NCI-H2081 treated with DMSO at 0.1 percent for 48 hours (cell line): Measurements from ENCODE around the gene ANKRD27.
A peak's percentile ranks its signal among the peaks of the same experiment; 100 is the strongest.
"Not testable (repeated sequence)": the region's sequence is repeated elsewhere in the genome, so short reads cannot be mapped to it uniquely, and the experiment has no call there.

Source experiments
- DNase-seq: peaks from one replicate; lab custom pipeline; 2025; lab: John Stamatoyannopoulos, UW

The ANKRD27 gene

DNA sequence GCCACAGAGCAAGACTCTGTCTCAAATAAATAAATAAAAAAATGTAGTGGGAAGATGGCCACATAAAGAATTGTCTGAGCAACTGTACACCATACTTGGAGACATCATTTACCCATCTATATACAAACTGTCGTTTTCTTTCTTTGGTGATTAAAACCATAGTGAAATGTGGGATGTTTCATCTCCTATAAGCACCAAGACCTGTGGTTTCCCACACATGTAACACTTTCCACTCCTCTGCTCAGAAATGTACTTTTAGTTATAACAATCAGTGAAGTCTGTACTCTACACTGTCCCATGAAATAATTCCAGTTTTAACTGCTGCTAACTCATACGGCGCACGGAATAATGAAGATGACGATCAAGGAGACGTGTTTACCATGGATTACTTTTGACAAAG is 75.7 kb downstream of the ANKRD27 start:
- DNase-seq, result no peak

DNA sequence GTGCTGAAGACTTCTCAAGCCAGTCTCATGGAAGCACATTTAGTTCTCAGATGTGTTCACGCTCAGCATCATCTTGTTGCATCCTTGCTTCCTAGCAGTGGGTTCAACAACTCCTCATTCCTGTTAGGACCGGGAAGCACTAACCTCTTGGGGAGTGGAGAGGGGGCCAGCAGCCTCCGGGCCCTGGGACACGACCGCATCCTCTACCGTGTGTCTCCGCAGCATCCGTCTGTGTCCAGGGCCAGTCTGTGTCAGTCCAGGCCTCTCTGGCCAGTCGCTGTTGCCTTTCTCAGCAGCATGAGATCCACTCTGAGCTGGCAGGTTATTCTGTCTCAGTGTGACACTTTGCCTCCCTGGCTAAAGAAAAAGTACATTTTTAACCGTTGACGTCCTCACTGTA is 77.0 kb downstream of the ANKRD27 start:
- no peak for DNase-seq

DNA sequence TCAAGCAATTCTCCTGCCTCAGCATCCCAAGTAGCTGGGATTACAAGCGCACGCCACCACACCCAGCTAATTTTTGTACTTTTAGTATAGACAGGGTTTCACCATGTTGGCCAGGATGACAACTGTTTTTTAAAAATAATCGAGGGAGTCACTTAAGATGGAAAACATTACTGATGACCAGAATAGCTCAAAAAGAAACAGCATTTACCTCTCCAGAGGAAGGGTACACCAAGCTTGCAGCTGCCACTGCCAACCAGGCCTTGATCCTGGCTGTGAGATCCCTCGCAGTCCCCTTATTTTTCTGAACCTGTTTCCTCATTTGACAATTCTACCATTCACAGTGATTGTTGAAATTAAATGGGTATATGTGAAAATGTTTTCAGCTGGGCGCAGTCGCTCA is 79.5 kb downstream of the ANKRD27 start:
- no peak for DNase-seq

DNA sequence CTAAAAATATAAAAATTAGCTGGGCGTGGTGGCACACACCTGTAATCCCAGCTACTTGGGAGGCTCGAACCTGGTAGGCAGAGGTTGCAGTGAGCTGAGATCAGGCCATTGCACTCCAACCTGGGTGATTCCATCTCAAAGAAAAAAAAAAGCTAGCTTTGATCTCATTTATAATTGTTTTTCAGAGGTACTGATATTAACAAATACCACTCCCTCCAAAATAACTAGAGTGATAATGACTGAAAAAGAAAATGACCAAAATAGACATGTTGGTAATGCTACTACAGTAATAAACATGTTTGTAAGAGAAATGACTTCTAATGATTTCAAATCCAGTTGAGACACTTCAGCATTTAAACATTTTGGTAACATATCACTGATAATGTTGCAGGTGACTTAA is 81.0 kb downstream of the ANKRD27 start:
- no peak for DNase-seq

DNA sequence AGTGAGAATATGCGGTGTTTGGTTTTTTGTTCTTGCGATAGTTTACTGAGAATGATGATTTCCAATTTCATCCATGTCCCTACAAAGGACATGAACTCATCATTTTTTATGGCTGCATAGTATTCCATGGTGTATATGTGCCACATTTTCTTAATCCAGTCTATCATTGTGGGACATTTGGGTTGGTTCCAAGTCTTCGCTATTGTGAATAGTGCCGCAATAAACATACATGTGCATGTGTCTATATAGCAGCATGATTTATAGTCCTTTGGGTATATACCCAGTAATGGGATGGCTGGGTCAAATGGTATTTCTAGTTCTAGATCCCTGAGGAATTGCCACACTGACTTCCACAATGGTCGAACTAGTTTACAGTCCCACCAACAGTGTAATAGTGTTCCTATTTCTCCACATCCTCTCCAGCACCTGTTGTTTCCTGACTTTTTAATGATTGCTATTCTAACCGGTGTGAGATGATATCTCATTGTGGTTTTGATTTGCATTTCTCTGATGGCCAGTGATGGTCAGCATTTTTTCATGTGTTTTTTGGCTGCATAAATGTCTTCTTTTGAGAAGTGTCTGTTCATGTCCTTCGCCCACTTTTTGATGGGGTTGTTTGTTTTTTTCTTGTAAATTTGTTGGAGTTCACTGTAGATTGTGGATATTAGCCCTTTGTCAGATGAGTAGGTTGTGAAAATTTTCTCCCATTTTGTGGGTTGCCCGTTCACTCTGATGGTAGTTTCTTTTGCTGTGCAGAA is 87.1 kb downstream of the ANKRD27 start:
- DNase-seq, result not testable (repeated sequence)

DNA sequence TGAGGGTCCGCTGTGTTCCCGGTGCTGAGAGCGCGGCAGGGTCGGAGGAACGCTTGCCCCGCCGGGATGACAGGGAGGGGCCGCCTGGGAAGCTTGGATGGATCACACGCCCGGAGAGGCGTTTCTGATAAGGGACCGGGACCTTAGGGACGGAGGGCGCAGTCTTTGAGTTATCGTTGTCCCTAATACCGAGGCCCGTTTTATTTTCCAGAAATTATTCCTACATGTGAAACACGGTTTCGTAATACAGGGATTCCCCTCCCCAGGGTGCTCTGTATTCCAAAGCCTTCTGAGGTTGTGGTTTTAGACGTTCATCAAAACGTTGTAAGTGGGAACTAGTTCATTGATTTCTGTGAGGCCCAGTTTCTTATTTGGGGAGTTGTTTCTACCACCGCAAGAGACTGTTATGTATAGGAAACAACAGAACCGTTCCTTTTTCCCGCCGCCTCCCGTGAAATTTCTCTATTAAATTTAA is 93.2 kb downstream of the ANKRD27 start:
- no peak for DNase-seq

DNA sequence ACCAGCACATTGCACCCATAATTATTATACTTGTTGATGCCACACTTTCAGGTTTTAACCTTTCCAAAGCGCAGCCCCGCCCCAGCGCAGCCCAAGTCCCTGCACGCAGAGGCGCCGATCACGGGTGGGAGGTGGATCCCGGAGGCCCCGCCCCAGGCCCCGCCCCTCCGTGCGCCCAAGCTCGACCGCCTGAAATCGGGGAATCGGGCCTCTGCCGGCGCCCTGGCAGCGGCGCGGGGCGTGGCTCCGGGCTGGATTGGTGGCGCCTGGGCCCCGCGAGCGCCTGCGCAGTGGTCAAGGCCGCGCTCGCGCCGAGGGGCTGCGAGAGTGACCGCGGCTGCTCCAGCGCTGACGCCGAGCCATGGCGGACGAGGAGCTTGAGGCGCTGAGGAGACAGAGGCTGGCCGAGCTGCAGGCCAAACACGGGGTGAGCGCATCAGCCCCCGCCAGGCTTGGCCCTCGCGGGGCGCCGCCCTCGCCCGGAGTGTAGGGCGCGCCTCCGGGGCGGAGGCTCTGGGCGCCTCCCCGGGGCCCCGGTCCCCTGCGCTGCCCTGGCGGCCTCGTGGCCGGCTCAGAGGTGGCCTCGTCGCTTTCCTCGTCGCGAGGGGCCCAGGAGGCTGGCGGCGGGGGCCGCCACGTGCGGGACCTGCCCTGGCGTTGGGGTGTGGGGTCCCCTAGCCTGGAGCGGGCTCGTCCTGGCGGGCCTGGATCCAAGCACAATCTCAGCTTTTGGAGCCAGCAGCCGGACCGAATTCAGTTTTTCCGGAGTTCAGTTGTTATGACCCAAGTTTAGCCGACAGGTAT is 93.9 kb downstream of the ANKRD27 start, which contains the start of gene PDCD5:
PDCD5 (plus strand) TSS at position 290 of the 804 bp plus-strand sequence; CDS start at position 362, 72 bp downstream.
- peak; percentile 77 for DNase-seq

DNA sequence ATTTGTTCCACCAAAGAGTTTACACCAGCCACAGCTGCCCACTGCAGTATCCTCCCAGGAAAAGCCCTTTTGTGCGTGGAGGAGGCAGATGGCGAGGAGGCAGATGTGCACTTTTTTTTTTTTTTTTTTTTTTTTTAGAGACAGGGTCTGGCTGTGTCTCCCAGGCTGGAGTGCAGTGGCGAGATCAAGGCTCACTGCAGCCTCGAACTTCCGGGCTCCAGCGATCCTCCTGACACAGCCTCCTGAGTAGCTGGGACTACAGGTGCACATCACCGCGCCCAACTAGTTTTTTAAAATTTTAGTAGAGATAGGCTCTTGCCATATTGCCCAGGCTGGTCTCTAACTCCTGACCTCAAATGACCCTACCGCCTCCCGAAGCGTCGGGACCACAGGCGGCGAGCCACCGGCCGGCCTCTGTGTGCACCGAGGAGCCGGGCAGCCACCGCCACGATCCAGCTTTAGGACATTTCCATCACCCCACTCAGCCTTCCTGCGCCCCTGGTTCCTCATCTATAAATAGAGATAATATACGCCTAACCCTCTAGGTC is 94.6 kb downstream of the ANKRD27 start:
- no peak for DNase-seq

DNA sequence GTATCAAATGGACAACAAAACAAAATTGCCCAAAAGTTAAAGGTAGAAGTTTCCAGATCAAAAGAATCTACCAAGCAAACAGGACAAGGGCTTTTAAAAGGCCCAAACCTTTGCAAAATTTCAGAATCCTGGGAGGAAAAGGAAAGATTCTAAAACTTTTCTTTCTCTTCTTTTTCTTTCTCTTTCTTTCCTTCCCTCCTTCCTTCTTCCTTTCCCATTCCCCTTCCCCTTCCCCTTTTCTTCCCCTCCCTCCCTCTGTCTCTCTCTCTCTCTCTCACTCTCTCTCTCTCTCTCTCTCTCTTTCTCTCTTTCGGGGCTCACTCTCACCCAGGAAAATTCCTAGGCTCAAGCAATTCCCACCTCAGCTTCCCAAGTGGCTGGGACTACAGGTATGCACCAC is 98.2 kb downstream of the ANKRD27 start:
- DNase-seq, result no peak

DNA sequence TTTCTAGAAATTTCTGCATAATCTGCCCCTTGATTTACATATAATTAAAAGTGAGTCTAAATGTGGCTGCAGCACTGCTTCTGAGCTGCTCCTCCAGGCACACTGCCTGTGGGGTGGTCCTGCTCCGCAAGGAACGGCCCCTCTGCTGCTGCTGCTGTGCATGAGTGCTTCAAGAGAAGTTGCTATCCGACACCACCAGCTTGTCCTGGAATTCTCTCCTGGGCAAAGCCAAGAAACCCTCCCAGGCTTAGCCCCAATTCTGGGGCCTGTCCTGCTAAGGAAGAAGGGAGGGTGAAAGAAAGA is 101.5 kb downstream of the ANKRD27 start:
- no peak for DNase-seq

DNA sequence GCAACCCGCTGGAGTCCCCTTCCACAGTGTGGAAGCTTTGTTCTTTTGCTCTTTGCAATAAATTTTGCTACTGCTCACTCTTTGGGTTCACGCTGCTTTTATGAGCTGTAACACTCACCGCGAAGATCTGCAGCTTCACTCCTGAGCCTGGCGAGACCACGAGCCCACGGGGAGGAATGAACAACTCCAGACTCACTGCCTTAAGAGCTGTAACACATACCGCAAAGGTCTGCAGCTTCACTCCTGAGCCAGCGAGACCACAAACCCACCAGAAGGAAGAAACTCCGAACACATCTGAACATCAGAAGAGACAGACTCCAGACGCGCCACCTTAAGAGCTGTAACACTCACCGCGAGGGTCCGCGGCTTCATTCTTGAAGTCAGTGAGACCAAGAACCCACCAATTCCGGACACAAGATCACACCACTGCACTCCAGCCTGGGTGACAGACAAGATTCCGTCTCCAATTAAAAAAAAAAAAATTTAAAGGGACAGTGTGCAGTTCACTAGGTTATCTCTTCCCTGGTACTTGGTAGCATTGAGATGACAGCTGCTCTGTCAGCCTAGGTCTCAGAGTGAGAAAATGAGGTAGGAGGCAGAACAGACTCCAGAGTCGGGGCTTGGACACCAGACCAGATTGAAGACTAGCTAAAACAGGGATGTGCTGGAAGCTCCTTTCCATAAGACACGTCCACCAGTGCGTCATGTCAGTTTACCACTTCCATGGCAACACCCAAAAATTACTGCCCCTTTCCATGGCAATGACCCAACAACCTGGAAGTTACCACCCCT is 102.1 kb downstream of the ANKRD27 start:
- DNase-seq, result not testable (repeated sequence)

DNA sequence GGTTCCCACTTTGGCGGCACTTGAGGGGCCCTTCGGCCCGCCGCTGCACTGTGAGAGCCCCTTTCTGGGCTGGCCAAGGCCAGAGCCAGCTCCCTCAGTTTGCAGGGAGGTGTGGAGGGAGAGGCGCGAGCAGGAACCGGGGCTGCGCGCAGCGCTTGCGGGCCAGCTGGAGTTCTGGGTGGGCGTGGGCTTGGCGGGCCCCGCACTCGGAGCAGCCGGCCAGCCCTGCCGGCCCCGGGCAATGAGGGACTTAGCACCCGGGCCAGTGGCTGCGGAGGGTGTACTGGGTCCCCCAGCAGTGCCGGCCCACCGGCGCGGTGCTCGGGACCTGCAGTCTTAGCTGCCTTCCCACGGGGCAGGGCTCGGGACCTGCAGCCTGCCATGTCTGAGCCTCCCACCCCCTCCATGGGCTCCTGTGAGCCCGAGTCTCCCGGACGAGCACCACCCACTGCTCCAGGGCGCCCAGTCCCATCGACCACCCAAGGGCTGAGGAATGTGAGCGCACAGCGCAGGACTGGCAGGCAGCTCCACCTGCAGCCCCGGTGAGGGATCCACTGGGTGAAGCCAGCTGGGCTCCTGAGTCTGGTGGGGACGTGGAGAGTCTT is 103.4 kb downstream of the ANKRD27 start:
- DNase-seq, result not testable (repeated sequence)

DNA sequence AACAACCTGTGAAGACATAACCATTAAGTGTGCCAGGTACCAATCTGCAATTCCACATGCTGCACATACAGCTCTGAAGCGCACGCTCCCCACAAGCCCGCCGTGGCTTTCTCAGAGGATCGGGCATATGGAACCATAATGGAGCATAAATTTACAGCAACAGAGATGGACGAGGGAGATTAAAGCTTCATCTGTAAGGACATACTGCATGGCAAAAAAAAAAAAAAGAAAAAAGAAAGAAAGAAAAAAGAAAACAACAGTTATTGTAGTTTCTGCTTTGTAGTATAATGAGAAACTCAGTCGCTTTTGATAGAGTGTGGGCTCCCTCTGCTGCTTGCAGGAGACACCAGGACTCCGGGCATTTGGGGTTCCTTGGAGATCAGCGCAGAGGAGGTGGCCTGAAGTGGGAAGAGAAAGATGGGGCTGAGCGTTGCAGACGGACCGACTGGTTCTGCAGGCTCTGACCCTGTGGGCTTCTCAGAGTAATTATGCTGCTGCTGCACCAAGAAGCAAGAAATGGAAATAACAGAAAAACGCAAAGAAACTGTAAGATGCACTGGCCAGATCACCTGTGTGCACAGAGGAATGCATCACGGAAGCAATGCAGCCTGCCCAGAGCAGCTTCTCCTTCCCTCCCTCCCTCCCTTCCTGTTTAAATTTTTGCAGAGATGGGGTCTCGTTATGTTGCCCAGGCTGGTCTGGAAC is 104.7 kb downstream of the ANKRD27 start:
- DNase-seq, result no peak

DNA sequence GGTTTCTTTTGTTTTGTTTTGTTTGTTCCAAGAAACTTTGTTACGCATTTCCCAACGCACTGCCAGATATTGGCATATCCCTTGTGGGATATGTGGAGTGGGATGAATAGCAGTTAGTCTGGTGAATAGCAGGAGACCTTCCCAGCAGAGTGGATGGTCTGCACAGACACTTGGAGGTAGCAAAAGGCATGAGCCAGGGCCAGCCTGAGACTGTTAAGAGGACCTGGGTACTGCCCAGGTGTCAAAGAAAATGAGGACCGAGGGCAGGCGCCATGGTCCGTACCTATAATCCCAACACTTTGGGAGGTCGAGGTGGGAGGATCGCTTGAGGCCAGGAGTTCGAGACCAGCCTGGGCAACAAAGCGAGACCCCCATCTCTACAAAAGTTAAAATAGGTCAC is 107.5 kb downstream of the ANKRD27 start:
- DNase-seq, result no peak

DNA sequence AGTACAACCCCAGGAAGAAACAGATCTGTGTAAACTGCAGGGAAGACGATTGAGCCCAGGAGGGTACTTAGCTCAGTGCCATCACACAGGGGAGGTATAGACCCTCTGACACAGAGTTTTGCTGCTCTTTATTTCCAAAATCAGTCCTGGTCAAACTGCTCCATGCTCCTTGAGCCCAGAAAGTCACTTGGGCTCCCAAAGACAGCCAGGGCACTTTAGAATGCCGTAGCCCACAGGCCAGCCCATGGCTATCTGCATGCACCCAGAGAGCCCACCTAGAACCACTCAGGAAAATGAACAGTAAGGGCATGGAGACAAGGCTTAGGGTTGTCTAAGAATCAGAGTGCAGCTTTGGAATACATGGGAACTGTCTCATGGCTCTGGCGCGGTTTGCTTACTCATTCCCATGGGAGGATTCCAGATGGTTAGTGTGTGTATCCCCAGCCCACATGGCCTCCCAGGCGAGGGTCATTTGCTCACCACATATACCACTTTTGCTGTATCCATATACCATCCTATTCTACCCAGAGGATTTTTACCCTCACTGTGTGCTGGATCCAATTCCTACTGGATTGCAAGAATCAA is 108.6 kb downstream of the ANKRD27 start:
- no peak for DNase-seq

DNA sequence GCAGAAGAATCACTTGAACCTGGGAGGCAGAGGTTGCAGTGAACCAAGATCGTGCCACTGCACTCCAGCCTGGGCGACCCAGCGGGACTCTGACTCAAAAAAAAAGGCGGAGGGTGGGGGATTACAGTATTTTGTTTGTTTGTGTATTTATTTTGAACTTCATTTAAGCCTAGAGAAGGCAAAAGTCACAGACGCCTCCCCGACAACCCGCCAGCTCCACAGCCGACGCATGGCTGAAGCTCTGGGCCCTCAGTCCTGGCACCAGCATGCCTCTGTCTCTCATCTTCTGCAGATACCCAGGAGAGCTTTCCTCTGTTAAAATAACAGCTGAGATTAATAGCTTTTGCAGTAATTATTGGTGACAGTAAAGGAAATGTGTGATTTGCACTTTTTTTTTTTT is 111.2 kb downstream of the ANKRD27 start:
- no peak for DNase-seq

DNA sequence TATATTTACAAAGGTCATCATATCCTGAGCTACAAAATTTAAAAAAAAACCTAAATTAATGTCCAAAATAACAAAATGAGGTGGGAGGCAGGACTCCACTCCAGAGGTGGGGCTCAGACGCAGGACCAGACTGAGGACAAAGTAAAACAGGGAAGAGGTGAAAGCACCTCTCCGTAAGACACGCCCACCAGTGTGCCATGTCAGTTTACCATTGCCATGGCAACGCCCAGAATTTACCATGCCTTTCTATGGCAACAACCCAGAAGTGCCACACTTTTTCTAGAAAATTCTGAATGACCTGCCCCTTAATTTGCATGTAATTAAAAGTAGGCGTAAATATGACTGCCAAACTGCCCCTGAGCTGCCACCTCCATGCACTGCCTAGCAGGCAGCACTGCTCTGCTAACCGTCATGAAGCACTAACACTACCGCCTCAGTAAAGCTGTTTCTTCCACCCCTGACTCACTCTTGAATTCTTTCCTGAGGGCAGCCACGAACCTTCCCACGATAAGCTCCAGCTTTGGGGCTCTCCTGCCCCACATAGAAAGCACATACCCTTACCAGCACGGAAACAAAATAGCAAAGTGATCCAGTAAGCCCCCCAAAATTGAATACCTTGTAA is 116.3 kb downstream of the ANKRD27 start:
- no peak for DNase-seq

DNA sequence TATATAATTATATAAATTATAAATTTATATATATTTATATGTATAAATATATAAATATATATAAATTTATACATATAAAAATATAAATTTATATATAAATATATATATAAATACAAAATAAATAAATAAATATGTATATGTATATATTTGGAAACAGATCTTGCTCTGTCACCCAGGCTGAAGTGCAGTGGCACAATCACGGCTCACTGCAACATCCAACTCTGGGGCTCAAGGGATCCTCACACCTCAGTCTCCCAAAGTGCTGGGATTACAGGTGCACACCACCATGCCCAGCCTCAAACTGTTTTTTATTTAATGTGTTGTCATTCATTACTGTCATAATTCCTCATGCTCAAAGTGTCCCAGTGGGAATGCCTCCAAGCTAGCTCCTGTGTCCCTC is 119.2 kb downstream of the ANKRD27 start:
- no peak for DNase-seq

DNA sequence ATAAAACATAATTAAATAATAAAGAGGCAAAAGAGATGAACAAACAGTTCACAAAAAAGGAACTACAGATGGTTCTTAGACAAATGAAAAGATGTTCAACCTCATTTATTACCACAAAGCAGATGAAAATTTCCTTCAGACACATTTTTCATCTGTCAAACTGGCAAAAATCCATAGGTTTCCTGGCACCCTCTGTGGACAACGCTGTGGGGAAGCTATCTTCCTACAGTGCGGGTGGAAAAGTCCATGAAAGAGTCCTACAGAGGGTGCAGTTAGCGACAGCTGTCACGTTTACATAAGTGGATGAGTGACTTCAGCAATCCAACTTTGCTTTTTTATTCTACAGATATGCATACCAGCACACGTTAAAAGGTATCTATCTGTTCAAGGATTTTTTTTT is 124.3 kb downstream of the ANKRD27 start:
- DNase-seq, result no peak
